Astrocyte of the cerebellum (primary cell): ENCODE data around the gene FAN1.

ENCODE experiments used
- DNase-seq: peaks from one replicate; pipeline ENCODE4 v3.0.0-alpha.2; 2011; ENCODE audit warnings: low read depth
- H3K4me3 ChIP-seq: 2 replicates; pipeline ENCODE4 v1.5.1; 2011; ENCODE audit warnings: mild to moderate bottlenecking, low read depth, low read length, moderate library complexity
- CTCF ChIP-seq: IDR thresholded peaks from 2 replicates; pipeline ENCODE4 v1.5.1; 2012; ENCODE audit warnings: low read length, low read depth, moderate library complexity, mild to moderate bottlenecking; ENCODE audit errors: missing control alignments
- in situ Hi-C: cut with HindIII; loops from 2 replicates; pipeline ENCODE4 v1.10.0; 2017; ENCODE audit warnings: low sequenced_read_pairs

FAN1 gene

GRCh38 chr15:30929982-30930381, 26.3 kb downstream of the FAN1 start:
- H3K4me3 ChIP-seq, result no peak overlapping the region
- no peak for DNase-seq
- TF ChIP-seq CTCF, result no peak
- in situ Hi-C loops, result no loop called here

- no peak overlapping the region for H3K4me3 ChIP-seq
- no peak for TF ChIP-seq CTCF
- no peak for DNase-seq
- in situ Hi-C loops, result no loop called here
These were observed 26.7 kb downstream of the FAN1 start for GRCh38 chr15:30930422-30930821.

GRCh38 chr15:30933293-30933692, 29.6 kb downstream of the FAN1 start:
- in situ Hi-C loops, result no loop called here
- no peak for DNase-seq
- TF ChIP-seq CTCF, result no peak
- no peak overlapping the region for H3K4me3 ChIP-seq

GRCh38 chr15:30939161-30939560, 35.4 kb downstream of the FAN1 start:
- TF ChIP-seq CTCF, result no peak
- in situ Hi-C loops, result no loop called here
- no peak for DNase-seq
- no peak overlapping the region for H3K4me3 ChIP-seq

GRCh38 chr15:30940359-30940758, 36.6 kb downstream of the FAN1 start:
- no peak for TF ChIP-seq CTCF
- DNase-seq, result no peak
- in situ Hi-C loops, result no loop called here
- H3K4me3 ChIP-seq, result no peak overlapping the region

GRCh38 chr15:30941520-30941919, 37.8 kb downstream of the FAN1 start:
- no peak for TF ChIP-seq CTCF
- DNase-seq, result no peak
- in situ Hi-C loops, result no loop called here
- H3K4me3 ChIP-seq, result no peak overlapping the region
